CD4-positive, alpha-beta T cell treated with Interleukin-1 beta for 1 hour (primary cell): Measurements from ENCODE around the gene PRSS50.
A peak's percentile ranks its signal among the peaks of the same experiment; 100 is the strongest.

Experiments
- DNase-seq, 2 donors: peaks; one replicate each; pipeline ENCODE4 v3.0.0-alpha.2; 2020 to 2022

Gene PRSS50

DNA sequence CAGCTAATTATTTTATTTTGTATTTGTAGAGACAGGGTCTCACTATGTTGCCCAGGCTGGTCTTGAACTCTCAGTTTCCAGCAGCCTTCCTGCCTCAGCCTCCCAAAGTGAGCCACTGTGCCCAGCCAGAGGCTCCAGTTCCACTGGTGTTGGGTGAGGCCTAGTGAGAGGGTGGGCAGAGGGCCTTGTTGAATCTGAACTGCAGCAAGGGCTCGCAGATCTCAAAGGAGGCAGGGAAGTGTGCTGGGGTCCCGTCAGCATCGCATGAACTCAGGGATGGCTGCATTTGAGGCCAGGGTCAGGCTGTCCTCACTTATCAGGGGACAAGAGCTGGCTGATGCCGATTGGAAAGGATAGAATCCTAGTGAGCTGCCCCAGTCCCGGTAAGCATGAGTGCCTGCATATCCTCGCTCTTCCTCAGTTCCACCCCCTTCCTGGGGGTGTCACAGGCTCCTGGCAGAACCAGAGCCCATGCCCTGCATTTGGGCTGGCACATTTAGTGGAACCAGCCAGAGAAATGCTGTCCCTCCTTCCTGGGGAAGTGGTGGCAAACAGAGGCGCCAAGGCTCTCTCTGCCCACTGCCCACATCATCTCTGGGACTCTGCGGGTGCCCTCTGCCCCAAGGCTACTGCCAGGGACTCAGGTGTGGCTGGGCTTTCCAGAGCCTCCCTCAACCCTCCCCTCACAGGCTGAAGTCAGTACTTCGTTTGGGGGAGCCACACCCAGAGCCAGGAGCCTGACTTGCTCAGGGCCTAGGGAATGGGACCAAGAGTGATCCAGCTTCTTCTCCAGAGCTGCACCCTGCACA lies 48.3 kb downstream of the PRSS50 start:
- DNase-seq: no peak

DNA sequence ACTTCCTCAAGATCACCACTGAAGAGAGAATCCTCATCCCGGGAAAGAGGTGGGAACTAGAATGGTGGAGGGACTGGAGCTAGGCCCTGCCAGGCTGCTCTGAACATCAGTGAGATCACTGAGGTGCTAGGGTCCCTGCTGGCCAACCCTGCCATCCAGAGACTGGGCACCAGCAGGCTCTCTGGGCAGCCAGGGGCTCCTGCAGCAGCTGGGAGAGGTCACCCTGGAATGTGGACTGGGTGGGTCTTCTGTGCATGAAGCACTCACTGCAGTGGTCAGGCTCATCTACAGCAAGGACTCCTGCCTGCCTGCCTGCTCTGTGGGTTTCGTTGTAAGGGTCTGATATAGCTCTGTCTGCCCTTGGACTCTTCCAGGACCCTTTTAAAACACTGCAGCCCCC lies 49.1 kb downstream of the PRSS50 start:
- no peak for DNase-seq

DNA sequence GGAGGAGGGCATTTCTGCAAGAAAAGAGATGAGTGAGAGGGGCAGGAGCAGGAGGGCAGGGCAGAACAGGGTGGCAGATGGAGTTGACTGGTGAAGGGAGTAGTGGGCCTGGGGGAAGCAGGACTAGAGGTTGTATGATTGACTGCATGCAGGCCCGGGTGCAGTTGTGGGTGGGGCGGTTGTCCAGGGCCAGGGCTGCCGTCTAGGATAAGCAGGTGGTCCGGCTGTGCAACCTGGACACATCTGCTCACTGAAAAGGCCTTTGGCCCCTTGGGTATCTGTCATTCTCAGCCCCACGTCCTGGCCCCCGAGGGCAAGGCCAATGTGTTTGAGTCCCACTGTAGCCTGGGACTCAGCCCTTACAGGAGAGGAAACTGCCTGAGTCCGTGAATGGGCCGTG lies 49.6 kb downstream of the PRSS50 start:
- no peak for DNase-seq

GRCh38 chr3:46667657-46668056 lies 50.0 kb downstream of the PRSS50 start:
- DNase-seq: no peak

- DNase-seq: no peak
Measured at GRCh38 chr3:46667061-46667621, 50.5 kb downstream of the PRSS50 start.

DNA sequence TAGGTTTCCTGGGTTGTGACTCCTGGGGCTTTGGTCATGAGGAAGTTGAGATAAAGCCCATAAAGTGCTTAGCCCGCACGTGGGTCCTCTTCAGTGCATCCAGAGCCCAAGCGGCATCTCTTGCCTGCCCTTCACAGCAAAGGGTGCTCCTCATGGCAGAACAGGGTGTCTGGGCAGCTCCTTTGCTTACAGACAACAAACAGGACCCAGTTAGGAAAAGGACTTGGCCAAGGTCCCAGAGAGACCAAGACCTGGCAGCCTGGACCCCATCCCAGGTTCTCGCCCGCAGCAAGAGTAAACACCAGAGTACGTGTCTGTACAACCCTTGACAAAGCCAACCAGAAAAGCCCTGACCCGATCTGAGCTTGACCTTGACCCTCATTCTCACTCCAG lies 51.2 kb downstream of the PRSS50 start:
- no peak for DNase-seq

GRCh38 chr3:46665763-46666452 lies 51.8 kb downstream of the PRSS50 start:
- DNase-seq: no peak

DNA sequence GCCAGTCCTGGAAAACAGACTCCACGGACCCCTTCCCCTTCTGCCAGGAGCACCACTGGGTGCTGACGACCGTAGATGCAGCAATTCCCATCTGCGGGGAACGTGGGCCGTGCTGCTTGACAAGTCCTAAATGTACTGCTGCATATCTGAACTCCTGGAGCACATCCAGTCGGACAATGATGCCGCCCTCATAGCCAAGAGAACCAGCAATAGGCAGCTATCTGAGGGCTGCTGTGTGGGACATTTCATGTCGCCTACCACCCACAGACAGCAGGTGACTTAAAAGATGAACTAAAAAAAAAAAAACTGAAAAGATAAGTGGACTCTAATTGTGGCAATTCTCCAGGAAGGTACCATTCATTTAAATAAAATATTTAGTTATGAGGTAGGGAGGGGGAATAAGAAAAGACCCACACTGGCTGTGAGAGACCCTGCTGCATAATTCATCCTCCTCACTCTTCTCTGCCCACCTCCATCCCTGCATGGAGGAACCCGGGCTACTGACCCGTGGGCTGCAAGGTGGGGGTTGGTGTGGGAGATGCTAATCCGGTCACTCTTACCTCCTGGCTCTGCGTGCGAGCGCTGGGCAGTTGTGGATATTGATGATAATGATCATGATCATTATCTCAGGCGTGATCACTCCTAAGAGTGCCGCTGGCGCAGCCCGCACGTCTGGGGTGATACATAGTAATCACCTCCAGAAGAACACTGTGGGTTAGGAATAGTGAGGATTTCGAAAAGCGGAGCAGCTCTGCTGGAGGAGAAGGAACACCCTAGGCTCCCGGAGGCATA lies 52.5 kb downstream of the PRSS50 start:
- no peak for DNase-seq

- DNase-seq: no peak
Measured at GRCh38 chr3:46664188-46664970, 53.3 kb downstream of the PRSS50 start.

DNA sequence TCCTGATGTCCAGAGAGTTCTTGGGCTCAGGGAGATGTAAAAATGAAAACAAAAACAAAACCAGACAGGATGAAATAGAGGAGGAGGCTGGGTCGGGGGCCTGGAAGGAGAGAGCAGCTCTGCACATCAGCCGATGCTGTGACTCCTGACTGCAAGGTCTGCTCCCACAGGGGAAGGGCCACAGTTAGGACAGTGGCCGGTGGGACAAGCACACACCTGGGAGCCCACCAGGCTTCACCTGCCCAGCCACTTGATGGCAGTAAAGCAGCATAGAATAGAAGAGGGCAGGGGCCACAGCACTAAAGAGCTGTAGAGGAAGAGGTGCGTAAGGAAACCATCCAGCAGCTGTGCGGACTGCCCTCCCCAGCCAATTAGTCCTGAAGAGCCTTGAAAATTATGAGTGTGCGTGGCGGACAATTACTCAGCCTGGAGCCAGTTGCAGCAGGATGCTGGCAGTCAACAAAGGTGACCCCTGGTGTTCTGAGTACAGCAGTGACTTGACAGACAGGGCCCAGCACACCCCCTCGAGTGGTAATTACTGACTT lies 54.0 kb downstream of the PRSS50 start:
- peak in 1 of 2 donors; percentile 13 for DNase-seq

- DNase-seq: no peak
Measured at GRCh38 chr3:46662771-46663551, 54.7 kb downstream of the PRSS50 start.
